A673 (cell line): Measurements from ENCODE around the gene CYP1A1. TPM values are rescaled to one million over a fixed set of nuclear protein-coding genes. Genes with fewer than 3 reads are reported as not detected.

Experiments
- Bru-seq: library from RNA; stranded (reverse); fragments of 400-500 nt; gene quantifications from one replicate; lab custom pipeline; 2021; lab: Mats Ljungman, UMichigan
- BruChase-seq, 2 experiments: library from RNA; stranded (reverse); fragments of 400-500 nt; gene quantifications; one replicate each; lab custom pipeline; 2021; lab: Mats Ljungman, UMichigan
- BruUV-seq: library from RNA; stranded (reverse); fragments of 400-500 nt; replicated peaks from 2 replicates; lab custom pipeline; 2021; lab: Mats Ljungman, UMichigan
- CTCF ChIA-PET: fragments of 300-600 bp; sonication (Branson Sonifier 250); formaldehyde crosslinking; loops from one replicate; lab custom pipeline; 2022; ENCODE audit warnings: antibody characterized with exemption; lab: Charles Lee
- POLR2A ChIA-PET: fragments of 300-600 bp; sonication (Branson Sonifier 250); formaldehyde crosslinking; loops from one replicate; lab custom pipeline; 2022; ENCODE audit warnings: antibody characterized with exemption; ENCODE audit not compliant: low non-redundant PET; lab: Charles Lee
- DNase-seq: peaks from one replicate; pipeline ENCODE4 v3.0.0-alpha.2; 2015; ENCODE audit warnings: low spot score
- H3K27ac ChIP-seq: fragments of 200-600 bp; sonication (generic); 2 replicates; pipeline ENCODE4 v1.5.1; 2016; ENCODE audit warnings: mixed run types, low read depth, mild to moderate bottlenecking, mixed read lengths, antibody characterized with exemption, low read length; ENCODE audit not compliant: poor library complexity, severe bottlenecking
- H3K27me3 ChIP-seq: fragments of 200-600 bp; sonication (generic); replicated peaks from 2 replicates; pipeline ENCODE4 v1.6.1; 2017; ENCODE audit warnings: mixed run types, low read depth, mild to moderate bottlenecking, mixed read lengths, antibody characterized with exemption, low read length; ENCODE audit not compliant: insufficient read depth, poor library complexity
- H3K36me3 ChIP-seq: fragments of 200-600 bp; sonication (generic); 2 replicates; pipeline ENCODE4 v1.6.1; 2016; ENCODE audit warnings: mixed run types, mild to moderate bottlenecking, mixed read lengths, antibody characterized with exemption, low read length; ENCODE audit not compliant: insufficient read depth, poor library complexity, severe bottlenecking
- H3K4me1 ChIP-seq: fragments of 200-600 bp; sonication (generic); 2 replicates; pipeline ENCODE4 v1.6.1; 2017; ENCODE audit warnings: mixed run types, mild to moderate bottlenecking, mixed read lengths, antibody characterized with exemption, low read length; ENCODE audit not compliant: insufficient read depth, poor library complexity, severe bottlenecking
- H3K4me3 ChIP-seq: fragments of 200-600 bp; sonication (generic); 2 replicates; pipeline ENCODE4 v1.5.1; 2016; ENCODE audit warnings: low read depth, mixed run types, mild to moderate bottlenecking, mixed read lengths, low read length; ENCODE audit not compliant: poor library complexity, severe bottlenecking
- H3K9me3 ChIP-seq: fragments of 200-600 bp; sonication (generic); 2 replicates; pipeline ENCODE4 v1.6.1; 2016; ENCODE audit warnings: mixed run types, low read depth, mild to moderate bottlenecking, mixed read lengths, antibody characterized with exemption, low read length; ENCODE audit not compliant: poor library complexity, severe bottlenecking
- EZH2 ChIP-seq: fragments of 200-600 bp; sonication (generic); IDR thresholded peaks from 2 replicates; pipeline ENCODE4 v1.6.1; 2017; ENCODE audit warnings: borderline replicate concordance, low read depth, mild to moderate bottlenecking, mixed read lengths, antibody characterized with exemption, low read length; ENCODE audit not compliant: poor library complexity, severe bottlenecking
- intact Hi-C: fragments of 100-400 bp; cut with micrococcal nuclease; formaldehyde crosslinking; loops from one replicate; pipeline ENCODE4 v1.10.0; 2022; ENCODE audit not compliant: unreplicated experiment
- long read RNA-seq: library from polyadenylated mRNA; stranded (forward); transcript quantifications from one replicate; pipeline ENCODE4 v2.0.0, GENCODE V29; 2022
- total RNA-seq: library from RNA; stranded (reverse); gene quantifications from 2 replicates; pipeline ENCODE4 v1.2.3, GENCODE V29; 2021
- TF ChIP-seq, protein P1 (sequence below): fragments of 300-800, 200-600 bp; sonication (generic); conservative IDR thresholded peaks from 2 replicates; pipeline ENCODE4 v1.5.1; 2017; ENCODE audit warnings: low read depth, mild to moderate bottlenecking, antibody characterized with exemption, low read length, moderate library complexity, mixed read lengths

Gene CYP1A1, protein sequence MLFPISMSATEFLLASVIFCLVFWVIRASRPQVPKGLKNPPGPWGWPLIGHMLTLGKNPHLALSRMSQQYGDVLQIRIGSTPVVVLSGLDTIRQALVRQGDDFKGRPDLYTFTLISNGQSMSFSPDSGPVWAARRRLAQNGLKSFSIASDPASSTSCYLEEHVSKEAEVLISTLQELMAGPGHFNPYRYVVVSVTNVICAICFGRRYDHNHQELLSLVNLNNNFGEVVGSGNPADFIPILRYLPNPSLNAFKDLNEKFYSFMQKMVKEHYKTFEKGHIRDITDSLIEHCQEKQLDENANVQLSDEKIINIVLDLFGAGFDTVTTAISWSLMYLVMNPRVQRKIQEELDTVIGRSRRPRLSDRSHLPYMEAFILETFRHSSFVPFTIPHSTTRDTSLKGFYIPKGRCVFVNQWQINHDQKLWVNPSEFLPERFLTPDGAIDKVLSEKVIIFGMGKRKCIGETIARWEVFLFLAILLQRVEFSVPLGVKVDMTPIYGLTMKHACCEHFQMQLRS
- total RNA-seq, result 0.33 and 0.62 TPM in 2 replicates
- percentile 25 among the genes with signal in this experiment for Bru-seq, nascent RNA
- percentile 26 among the genes with signal in this experiment for BruChase-seq, experiment 1, labeled RNA remaining after a 2-hour chase
- percentile 34 among the genes with signal in this experiment for BruChase-seq, experiment 2, labeled RNA remaining after a 6-hour chase
- long read RNA-seq, result 0 reads

DNA sequence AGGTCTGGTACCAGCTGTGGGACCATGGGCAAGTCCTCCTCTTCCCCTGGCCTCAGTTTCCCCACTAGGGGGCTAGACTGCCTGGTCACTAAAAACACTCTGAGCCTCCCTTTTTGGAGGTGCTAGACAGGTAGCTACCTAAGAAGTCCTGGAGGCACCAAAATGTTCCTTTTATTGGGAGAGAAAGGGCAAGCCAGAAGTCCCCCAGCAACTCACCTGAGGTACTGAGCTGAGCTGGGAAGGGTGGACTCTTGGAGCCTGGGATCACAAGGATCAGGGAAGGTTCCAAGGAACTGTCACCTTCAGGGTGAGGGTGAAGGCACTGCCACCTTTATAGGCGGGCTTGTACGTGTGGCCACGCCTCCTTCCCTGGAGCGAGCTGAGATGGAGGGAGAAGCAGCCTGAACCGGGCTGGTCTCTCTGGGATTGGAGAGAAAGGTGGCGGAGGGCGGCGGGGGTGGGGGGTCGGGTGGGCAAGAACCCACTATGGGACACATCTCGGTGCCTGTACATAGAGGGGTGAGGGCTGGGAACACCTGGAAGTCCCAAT lies at the start of gene CYP1A1:
Gene CYP1A1 (minus strand): TSS at position 304 of the 550 bp plus-strand sequence. CDS start 2,431 bp downstream, outside the sequence.
- Histone ChIP-seq H3K4me3 (peak within 1 kb of the TSS; percentile 49), H3K27ac (no peak within 1 kb of the TSS), H3K9me3 (no peaks in the 10 kb centered on the region), H3K4me1 (peaks cover 8% of the 10 kb centered on the region), H3K36me3 (no peaks in the 10 kb centered on the region), H3K27me3 (peaks cover 13% of the 10 kb centered on the region)
- no peak for TF ChIP-seq EZH2
- TF ChIP-seq, protein P1, sequence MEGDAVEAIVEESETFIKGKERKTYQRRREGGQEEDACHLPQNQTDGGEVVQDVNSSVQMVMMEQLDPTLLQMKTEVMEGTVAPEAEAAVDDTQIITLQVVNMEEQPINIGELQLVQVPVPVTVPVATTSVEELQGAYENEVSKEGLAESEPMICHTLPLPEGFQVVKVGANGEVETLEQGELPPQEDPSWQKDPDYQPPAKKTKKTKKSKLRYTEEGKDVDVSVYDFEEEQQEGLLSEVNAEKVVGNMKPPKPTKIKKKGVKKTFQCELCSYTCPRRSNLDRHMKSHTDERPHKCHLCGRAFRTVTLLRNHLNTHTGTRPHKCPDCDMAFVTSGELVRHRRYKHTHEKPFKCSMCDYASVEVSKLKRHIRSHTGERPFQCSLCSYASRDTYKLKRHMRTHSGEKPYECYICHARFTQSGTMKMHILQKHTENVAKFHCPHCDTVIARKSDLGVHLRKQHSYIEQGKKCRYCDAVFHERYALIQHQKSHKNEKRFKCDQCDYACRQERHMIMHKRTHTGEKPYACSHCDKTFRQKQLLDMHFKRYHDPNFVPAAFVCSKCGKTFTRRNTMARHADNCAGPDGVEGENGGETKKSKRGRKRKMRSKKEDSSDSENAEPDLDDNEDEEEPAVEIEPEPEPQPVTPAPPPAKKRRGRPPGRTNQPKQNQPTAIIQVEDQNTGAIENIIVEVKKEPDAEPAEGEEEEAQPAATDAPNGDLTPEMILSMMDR, result no peak
- ChIA-PET POLR2A (no interaction called here), CTCF (interaction anchor here (0.6 kb wide), 1 partner anchor 56 kb away, joined by 3 read pairs; the partner anchor contains the start of gene CSK)
- no TSS peak for BruUV-seq
- peak; percentile 33 for DNase-seq
- intact Hi-C loops, result no loop called here

DNA sequence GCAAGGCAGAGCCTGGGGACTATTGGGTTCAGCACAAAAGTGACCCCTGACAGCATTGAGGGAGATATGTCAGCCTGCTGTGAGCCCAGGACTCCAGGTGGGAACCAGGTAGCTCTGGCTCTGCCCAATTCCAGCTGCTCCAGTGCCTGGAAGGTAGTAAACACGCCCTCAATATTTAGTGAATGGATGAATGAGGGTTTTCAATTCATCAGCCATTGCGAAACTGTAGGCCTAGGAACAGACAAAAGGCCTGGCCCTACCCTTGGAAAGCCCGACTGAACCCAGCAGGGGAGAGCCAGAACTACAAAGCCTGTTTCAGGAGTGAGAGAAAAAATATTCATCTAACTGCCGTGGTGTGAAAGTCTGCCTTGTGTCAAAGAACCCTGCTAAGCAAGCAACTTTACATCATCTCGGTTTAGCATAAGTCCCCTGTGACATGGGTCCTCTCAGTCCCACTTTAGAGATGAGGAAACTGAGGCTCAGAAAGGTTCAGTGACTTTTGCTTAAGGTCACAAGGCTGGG lies 48.5 kb upstream of the CYP1A1 start:
- no peak for TF ChIP-seq EZH2
- no peaks in the 10 kb centered on the region for H3K9me3 ChIP-seq
- no peaks in the 10 kb centered on the region for H3K27me3 ChIP-seq
- peak; percentile 88 for DNase-seq
- H3K27ac ChIP-seq, result peak overlapping the region; percentile 55
- ChIA-PET CTCF (no interaction called here), POLR2A (no interaction called here)
- H3K4me3 ChIP-seq, result no peak overlapping the region
- intact Hi-C loops, result loop anchor here (5.0 to 10.0 kb wide), 3 partner anchors 64 to 431 kb away; partner anchors contain the start of gene C15orf39
- BruUV-seq, result no TSS peak
- H3K36me3 ChIP-seq, result no peaks in the 10 kb centered on the region
- H3K4me1 ChIP-seq, result peaks cover 30% of the 10 kb centered on the region

DNA sequence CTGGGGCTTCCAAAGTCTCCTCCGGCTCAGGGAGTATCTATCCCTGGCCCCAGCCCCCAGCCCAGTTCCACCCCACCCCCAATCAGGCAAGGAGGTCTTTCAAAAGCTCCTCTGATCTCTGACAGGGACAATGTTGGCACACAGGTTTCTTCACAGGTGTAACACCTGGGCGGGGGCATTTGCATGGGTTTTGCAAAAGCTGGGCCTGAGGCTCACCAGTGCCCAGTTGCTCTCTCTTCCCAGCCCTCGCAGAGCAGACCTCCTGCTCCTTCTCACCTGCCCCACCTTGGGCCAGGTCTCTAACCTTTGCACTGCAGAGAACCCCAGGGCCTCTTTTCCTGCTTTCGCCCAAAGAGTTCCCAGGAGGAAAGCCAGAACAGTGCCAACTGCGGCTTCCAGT lies 48.0 kb upstream of the CYP1A1 start:
- Histone ChIP-seq H3K27me3 (no peaks in the 10 kb centered on the region), H3K36me3 (no peaks in the 10 kb centered on the region), H3K27ac (peak overlapping the region; percentile 55), H3K9me3 (no peaks in the 10 kb centered on the region), H3K4me3 (no peak overlapping the region), H3K4me1 (peaks cover 32% of the 10 kb centered on the region)
- ChIA-PET CTCF (no interaction called here), POLR2A (no interaction called here)
- TF ChIP-seq, protein P1, result no peak
- no peak for TF ChIP-seq EZH2
- no TSS peak for BruUV-seq
- intact Hi-C loops, result loop anchor here (5.0 to 10.0 kb wide), 3 partner anchors 64 to 431 kb away; partner anchors contain the start of gene C15orf39
- DNase-seq, result no peak
